A673 (cell line): Measurements from ENCODE around the gene ANGPT4.

Experiments
- CTCF ChIP-seq: fragments of 300-800, 200-600 bp; sonication (generic); conservative IDR thresholded peaks from 2 replicates; pipeline ENCODE4 v1.5.1; 2017; ENCODE audit warnings: low read depth, mild to moderate bottlenecking, antibody characterized with exemption, low read length, moderate library complexity, mixed read lengths
- EZH2 ChIP-seq: fragments of 200-600 bp; sonication (generic); IDR thresholded peaks from 2 replicates; pipeline ENCODE4 v1.6.1; 2017; ENCODE audit warnings: borderline replicate concordance, low read depth, mild to moderate bottlenecking, mixed read lengths, antibody characterized with exemption, low read length; ENCODE audit not compliant: poor library complexity, severe bottlenecking

DNA sequence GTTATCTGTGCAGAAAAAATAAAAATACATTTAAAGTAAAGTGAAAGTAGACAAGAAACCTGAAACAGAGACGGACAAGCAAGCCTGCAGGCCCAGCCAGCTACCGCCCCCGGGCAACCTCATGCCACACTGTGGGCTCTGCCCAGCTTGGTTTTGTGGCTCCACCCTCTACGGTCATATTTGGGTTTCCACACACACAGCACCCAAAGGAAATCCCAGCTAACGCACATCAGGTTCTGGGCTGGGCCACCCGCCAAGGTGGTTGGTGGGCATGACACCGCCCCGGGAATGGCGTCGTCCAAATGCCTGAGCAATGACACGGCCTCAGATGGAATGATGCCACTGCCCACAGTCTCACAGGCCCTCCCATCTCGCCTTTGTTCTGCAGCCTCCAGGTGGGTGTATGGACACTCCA, 59.8 kb downstream of the ANGPT4 start:
- no peak for TF ChIP-seq CTCF
- no peak for TF ChIP-seq EZH2
